Mesodermal cell (in vitro differentiated cells): ENCODE measurements around the gene IL22RA1.

Experiments used
- H3K27ac ChIP-seq: 2 replicates; pipeline ENCODE4 v1.7.0; 2013; ENCODE audit warnings: mild to moderate bottlenecking, low read depth, low read length, moderate library complexity; ENCODE audit not compliant: severe bottlenecking
- H3K36me3 ChIP-seq: 2 replicates; pipeline ENCODE4 v1.7.1; 2013; ENCODE audit warnings: mild to moderate bottlenecking, low read length, moderate library complexity; ENCODE audit not compliant: control insufficient read depth, insufficient read depth
- H3K4me1 ChIP-seq: one replicate; pipeline ENCODE4 v1.7.1; 2013; ENCODE audit warnings: mild to moderate bottlenecking, low read length; ENCODE audit not compliant: insufficient read depth, control insufficient read depth, poor library complexity, severe bottlenecking
- H3K4me3 ChIP-seq: 2 replicates; pipeline ENCODE4 v1.7.0; 2013; ENCODE audit warnings: low read length, control low read depth, mild to moderate bottlenecking; ENCODE audit not compliant: insufficient read depth, poor library complexity, severe bottlenecking; ENCODE audit errors: extremely low read depth
- H3K9me3 ChIP-seq: 2 replicates; pipeline ENCODE4 v1.7.1; 2013; ENCODE audit warnings: mild to moderate bottlenecking, low read length, moderate library complexity; ENCODE audit not compliant: control insufficient read depth
- WGBS, 2 experiments: methylation state at CpG; one replicate each; pipeline ENCODE4 v1.1.5; 2013; ENCODE audit warnings: missing lambda C conversion rate in 2 of 2; ENCODE audit not compliant: insufficient coverage in 2 of 2; 5-methylcytosine and 5-hydroxymethylcytosine counted together

IL22RA1 gene

GRCh38 chr1:24138476-24139221, 4.3 kb downstream of the IL22RA1 start:
- no peak overlapping the region for H3K27ac ChIP-seq
- H3K36me3 ChIP-seq, result no peaks in the 10 kb centered on the region
- no peaks in the 10 kb centered on the region for H3K4me1 ChIP-seq
- H3K4me3 ChIP-seq, result no peak overlapping the region
- WGBS, 2 experiments, result 83 to 85% methylated on average over 11 to 12 of the region's 13 CpGs
- H3K9me3 ChIP-seq, result peaks cover 6% of the 10 kb centered on the region

GRCh38 chr1:24136956-24137539, 5.9 kb downstream of the IL22RA1 start:
- WGBS, 2 experiments, result 85 to 92% methylated on average over 13 to 15 of the region's 15 CpGs

DNA sequence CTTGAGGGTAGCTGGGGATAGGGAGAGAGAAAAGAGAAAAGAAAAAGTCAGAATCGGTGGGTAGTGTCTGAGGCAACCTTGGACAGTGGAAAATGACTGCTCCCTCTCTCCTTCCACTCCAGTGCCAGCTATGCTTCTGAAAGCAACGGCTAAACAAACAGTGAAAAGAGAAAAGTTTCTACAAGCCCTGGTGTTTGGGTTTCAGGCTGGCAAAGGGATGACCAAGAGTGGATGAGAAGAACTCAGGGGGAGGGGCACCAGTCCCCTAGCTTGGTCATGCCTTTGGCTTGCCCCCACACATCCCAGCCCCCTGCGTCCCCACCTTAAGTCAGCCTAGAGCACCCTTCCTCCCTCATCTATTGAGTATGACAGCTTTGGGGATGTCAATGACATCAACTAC, 8.6 kb downstream of the IL22RA1 start:
- Histone ChIP-seq H3K27ac (no peak overlapping the region), H3K36me3 (no peaks in the 10 kb centered on the region)
- 60 to 90% methylated on average over 1 to 2 of the region's 3 CpGs for WGBS, 2 experiments

More at GRCh38 chr1:24136956-24137539, 5.9 kb downstream of the IL22RA1 start:
- H3K36me3 ChIP-seq, result no peaks in the 10 kb centered on the region
- H3K4me3 ChIP-seq, result no peak overlapping the region
- H3K27ac ChIP-seq, result no peak overlapping the region
- H3K9me3 ChIP-seq, result peaks cover 6% of the 10 kb centered on the region
- H3K4me1 ChIP-seq, result no peaks in the 10 kb centered on the region

DNA sequence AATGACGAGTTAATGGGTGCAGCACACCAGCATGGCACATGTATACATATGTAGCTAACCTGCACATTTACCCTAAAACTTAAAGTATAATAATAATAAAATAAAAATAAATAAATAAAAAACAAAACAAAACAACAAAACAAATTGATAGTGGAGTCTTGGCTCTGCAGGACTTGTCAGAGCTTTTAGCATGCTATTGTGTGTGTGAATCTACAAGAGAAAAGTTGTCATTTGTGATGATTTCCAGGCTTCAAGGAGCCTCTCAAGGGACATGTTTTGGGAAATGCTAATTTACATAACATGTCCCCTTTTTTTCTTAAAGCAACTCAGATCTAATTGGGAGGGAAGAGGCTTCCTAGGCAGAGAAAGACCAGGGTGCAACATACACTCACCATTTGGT, 9.1 kb downstream of the IL22RA1 start:
- H3K27ac ChIP-seq, result no peak overlapping the region
- peaks cover 6% of the 10 kb centered on the region for H3K4me1 ChIP-seq
- H3K9me3 ChIP-seq, result peaks cover under 1% of the 10 kb centered on the region
- H3K36me3 ChIP-seq, result no peaks in the 10 kb centered on the region
- no CpG with 5 or more reads among the region's 1 CpG for WGBS, 2 experiments
- no peak overlapping the region for H3K4me3 ChIP-seq

More for the DNA sequence above, 8.6 kb downstream of the IL22RA1 start:
- Histone ChIP-seq H3K9me3 (peaks cover 6% of the 10 kb centered on the region), H3K4me3 (no peak overlapping the region), H3K4me1 (no peaks in the 10 kb centered on the region)

DNA sequence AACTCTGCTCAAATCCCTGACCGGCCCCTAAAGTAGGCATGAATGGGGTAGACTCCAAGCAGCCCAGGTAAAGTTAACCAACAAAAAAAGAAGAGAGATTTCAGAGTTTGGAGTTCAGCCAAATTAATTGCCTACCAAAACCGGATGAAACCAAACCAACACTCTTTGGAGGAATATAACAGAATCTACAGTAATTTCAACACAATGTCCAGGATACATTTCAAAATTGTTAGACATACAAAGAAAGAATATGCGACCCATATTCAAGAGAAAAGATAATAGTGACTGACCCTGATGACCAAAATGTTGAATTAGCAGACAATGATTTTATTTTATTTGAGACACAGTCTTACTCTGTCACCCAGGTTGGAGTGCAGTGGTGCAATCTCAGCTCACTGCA, 12.6 kb downstream of the IL22RA1 start:
- H3K4me1 ChIP-seq, result peaks cover 9% of the 10 kb centered on the region
- H3K27ac ChIP-seq, result no peak overlapping the region
- no peaks in the 10 kb centered on the region for H3K36me3 ChIP-seq
- H3K4me3 ChIP-seq, result no peak overlapping the region
- WGBS, 2 experiments, result 100% methylated on average over 1 of the region's 3 CpGs; no CpG with 5 or more reads in 1 of the 2 experiments
- H3K9me3 ChIP-seq, result no peaks in the 10 kb centered on the region

- no peaks in the 10 kb centered on the region for H3K9me3 ChIP-seq
- no peak overlapping the region for H3K4me3 ChIP-seq
- H3K27ac ChIP-seq, result no peak overlapping the region
- peaks cover 17% of the 10 kb centered on the region for H3K4me1 ChIP-seq
- H3K36me3 ChIP-seq, result no peaks in the 10 kb centered on the region
- 76 to 88% methylated on average over 5 of the region's 7 CpGs for WGBS, 2 experiments
Measured at GRCh38 chr1:24127801-24128363, 15.1 kb downstream of the IL22RA1 start.

DNA sequence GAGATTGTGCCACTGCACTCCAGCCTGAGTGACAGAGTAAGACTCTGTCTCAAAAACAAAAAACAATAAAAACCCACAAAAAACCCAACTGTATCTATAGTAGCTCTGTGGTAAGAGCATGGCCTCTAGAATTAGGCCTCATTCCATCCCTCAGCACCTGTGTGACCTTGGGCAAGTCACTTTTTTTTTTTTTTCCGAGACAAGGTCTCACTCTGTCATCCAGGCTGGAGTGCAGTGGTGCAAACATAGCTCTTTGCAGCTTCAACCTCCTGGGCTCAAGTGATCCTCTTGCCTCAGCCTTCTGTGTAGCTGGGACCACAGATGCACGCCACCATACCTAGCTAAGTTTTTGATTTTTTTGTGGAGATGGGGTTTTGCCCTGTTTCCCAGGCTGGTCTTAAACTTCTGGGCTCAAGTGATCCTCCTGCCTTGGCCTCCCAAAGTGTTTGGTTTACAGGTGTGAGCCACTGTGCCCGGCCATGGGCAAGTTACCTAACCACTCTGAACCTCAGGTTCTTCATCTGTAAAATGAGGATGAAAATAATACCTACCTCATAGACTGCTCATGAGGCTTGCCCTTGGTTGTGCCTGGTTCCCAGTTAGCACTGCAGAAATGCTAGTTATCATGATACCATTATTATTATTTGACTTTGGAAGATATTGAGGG, 15.7 kb downstream of the IL22RA1 start:
- peaks cover 17% of the 10 kb centered on the region for H3K4me1 ChIP-seq
- H3K27ac ChIP-seq, result no peak overlapping the region
- H3K36me3 ChIP-seq, result no peaks in the 10 kb centered on the region
- H3K4me3 ChIP-seq, result no peak overlapping the region
- H3K9me3 ChIP-seq, result no peaks in the 10 kb centered on the region
- 80 to 100% methylated on average over 1 of the region's 3 CpGs for WGBS, 2 experiments

DNA sequence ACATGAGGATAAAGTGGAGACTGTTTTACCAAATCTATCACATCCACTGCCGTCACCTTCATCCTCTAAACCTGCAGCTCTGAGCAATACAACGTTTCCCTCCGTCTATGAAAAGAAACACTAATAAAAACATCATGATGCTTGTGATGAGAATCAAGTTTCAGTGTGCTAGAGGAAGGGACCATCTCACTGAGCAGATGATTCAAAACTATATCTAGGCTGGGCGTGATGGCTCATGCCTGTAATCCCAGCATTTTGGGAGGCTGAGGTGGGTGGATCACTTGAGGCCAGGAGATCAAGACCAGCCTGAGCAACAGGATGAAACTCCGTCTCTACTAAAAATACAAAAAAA, 16.3 kb downstream of the IL22RA1 start:
- H3K36me3 ChIP-seq, result no peaks in the 10 kb centered on the region
- no peaks in the 10 kb centered on the region for H3K9me3 ChIP-seq
- 80 to 100% methylated on average over 1 of the region's 5 CpGs for WGBS, 2 experiments
- H3K4me3 ChIP-seq, result no peak overlapping the region
- H3K27ac ChIP-seq, result no peak overlapping the region
- H3K4me1 ChIP-seq, result peaks cover 17% of the 10 kb centered on the region

DNA sequence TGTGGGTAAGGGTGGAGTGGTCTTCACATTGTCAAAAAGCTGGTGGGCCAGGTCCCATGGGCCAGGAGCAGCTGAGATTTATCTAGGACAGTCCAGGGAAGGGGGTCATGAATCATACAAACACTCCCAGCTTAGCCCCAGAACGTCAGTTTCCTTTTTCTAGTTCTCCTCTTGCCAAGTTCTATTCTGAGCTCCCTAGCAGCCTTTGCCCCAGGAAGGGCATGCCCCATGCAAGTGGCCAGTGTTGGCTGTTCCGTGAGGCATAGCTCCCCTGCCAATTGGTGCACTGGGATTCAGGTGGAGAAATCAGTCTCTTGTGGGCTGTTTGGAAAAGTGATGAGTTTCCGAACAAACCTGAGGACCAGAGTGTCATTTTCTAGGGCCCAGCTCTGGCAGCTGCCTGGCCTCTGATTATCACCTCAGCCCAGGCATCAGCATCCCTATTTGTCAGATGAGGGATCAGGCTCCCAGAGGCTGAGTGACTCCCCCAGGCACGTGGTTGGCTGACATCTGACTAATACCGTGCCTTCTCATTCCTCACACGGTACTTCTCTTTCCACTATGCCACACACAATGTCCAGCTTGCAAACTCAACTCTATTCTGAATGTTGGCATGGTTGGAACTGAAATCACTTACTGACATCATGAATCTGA, 16.8 kb downstream of the IL22RA1 start:
- no peaks in the 10 kb centered on the region for H3K36me3 ChIP-seq
- 58 to 78% methylated on average over 4 of the region's 6 CpGs for WGBS, 2 experiments
- no peaks in the 10 kb centered on the region for H3K9me3 ChIP-seq
- H3K4me1 ChIP-seq, result peaks cover 17% of the 10 kb centered on the region
- H3K27ac ChIP-seq, result no peak overlapping the region
- no peak overlapping the region for H3K4me3 ChIP-seq

GRCh38 chr1:24125456-24125855, 17.5 kb downstream of the IL22RA1 start:
- H3K4me1 ChIP-seq, result peaks cover 17% of the 10 kb centered on the region
- no peaks in the 10 kb centered on the region for H3K9me3 ChIP-seq
- 83 to 95% methylated on average over 2 to 3 of the region's 4 CpGs for WGBS, 2 experiments
- H3K36me3 ChIP-seq, result no peaks in the 10 kb centered on the region
- no peak overlapping the region for H3K27ac ChIP-seq
- H3K4me3 ChIP-seq, result no peak overlapping the region
